NT2/D1 (cell line): ENCODE results near the gene CHID1.

Source experiments
- SUZ12 ChIP-seq: IDR thresholded peaks from 2 replicates; pipeline ENCODE4 v1.6.1; 2011; ENCODE audit not compliant: insufficient read length, insufficient read depth; ENCODE audit errors: extremely low read depth
- YY1 ChIP-seq: IDR thresholded peaks from 2 replicates; pipeline ENCODE4 v1.6.1; 2011; ENCODE audit not compliant: insufficient read length, insufficient read depth

DNA sequence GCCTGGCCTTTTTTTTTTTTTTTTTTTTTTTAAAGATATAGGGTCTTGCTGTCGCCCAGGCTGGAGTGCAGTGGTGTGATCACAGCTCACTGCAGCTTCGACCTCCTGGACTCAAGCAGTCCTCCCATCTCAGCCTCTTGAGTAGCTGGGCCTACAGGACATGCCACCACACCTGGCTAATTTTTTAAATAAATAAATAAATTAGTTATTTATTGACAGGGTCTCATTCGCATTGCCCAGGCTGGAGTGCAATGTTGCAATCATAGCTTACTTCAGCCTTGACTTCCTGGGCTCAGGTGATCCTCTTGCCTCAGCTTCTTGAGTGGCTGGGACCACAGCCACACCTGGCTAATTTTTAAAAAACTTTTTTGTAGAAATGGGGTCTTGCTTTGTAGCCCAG is 25.6 kb upstream of the CHID1 start:
- TF ChIP-seq SUZ12, result no peak
- no peak for TF ChIP-seq YY1
